Ishikawa (cell line): ENCODE data around the gene PRDM12.

ENCODE experiments used
- CREB1 ChIP-seq: IDR thresholded peaks from 2 replicates; pipeline ENCODE4 v1.6.1; 2012; ENCODE audit warnings: low read depth
- EGR1 ChIP-seq: IDR thresholded peaks from 2 replicates; pipeline ENCODE4 v1.6.1; 2012
- EP300 ChIP-seq: IDR thresholded peaks from 2 replicates; pipeline ENCODE4 v1.6.1; 2012; ENCODE audit warnings: borderline replicate concordance
- MAX ChIP-seq: IDR thresholded peaks from 2 replicates; pipeline ENCODE4 v1.6.1; 2012
- NFIC ChIP-seq: IDR thresholded peaks from 2 replicates; pipeline ENCODE4 v1.6.1; 2012
- RAD21 ChIP-seq: IDR thresholded peaks from 2 replicates; pipeline ENCODE4 v1.6.1; 2012; ENCODE audit warnings: low read depth
- TAF1 ChIP-seq: IDR thresholded peaks from 2 replicates; pipeline ENCODE4 v1.6.1; 2012; ENCODE audit warnings: low read depth, mild to moderate bottlenecking
- TEAD4 ChIP-seq: IDR thresholded peaks from 2 replicates; pipeline ENCODE4 v1.6.1; 2012
- YY1 ChIP-seq: IDR thresholded peaks from 2 replicates; pipeline ENCODE4 v1.6.1; 2012; ENCODE audit warnings: low read depth
- TF ChIP-seq, protein P1 (sequence below): IDR thresholded peaks from 2 replicates; pipeline ENCODE4 v1.6.1; 2012; ENCODE audit warnings: low read depth, mild to moderate bottlenecking
- TF ChIP-seq, protein P2 (sequence below): IDR thresholded peaks from 2 replicates; pipeline ENCODE4 v1.6.1; 2012

DNA sequence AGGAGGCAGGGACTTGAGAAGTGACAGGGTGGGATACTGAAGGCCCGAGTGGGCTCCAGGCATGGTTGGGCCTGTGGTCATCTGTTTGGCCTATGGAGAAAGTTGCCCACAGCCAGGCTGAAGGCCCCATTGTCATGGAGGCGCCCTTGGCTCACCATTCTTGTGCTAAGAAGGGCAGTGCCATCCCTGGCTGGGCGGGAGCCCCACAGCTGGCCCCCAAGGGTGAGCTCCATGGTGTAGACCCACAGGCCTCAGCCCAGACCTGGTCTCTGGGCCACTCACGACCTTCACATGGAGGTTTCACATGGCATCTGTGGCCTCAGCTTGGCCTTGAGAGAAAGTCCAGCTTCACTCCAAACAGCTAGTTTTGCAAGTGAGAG, 34.3 kb upstream of the PRDM12 start:
- TF ChIP-seq TAF1 = no peak
- TF ChIP-seq EP300 = no peak
- TF ChIP-seq, protein P1, sequence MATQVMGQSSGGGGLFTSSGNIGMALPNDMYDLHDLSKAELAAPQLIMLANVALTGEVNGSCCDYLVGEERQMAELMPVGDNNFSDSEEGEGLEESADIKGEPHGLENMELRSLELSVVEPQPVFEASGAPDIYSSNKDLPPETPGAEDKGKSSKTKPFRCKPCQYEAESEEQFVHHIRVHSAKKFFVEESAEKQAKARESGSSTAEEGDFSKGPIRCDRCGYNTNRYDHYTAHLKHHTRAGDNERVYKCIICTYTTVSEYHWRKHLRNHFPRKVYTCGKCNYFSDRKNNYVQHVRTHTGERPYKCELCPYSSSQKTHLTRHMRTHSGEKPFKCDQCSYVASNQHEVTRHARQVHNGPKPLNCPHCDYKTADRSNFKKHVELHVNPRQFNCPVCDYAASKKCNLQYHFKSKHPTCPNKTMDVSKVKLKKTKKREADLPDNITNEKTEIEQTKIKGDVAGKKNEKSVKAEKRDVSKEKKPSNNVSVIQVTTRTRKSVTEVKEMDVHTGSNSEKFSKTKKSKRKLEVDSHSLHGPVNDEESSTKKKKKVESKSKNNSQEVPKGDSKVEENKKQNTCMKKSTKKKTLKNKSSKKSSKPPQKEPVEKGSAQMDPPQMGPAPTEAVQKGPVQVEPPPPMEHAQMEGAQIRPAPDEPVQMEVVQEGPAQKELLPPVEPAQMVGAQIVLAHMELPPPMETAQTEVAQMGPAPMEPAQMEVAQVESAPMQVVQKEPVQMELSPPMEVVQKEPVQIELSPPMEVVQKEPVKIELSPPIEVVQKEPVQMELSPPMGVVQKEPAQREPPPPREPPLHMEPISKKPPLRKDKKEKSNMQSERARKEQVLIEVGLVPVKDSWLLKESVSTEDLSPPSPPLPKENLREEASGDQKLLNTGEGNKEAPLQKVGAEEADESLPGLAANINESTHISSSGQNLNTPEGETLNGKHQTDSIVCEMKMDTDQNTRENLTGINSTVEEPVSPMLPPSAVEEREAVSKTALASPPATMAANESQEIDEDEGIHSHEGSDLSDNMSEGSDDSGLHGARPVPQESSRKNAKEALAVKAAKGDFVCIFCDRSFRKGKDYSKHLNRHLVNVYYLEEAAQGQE = no peak
- no peak for TF ChIP-seq CREB1
- no peak for TF ChIP-seq NFIC
- TF ChIP-seq, protein P2, sequence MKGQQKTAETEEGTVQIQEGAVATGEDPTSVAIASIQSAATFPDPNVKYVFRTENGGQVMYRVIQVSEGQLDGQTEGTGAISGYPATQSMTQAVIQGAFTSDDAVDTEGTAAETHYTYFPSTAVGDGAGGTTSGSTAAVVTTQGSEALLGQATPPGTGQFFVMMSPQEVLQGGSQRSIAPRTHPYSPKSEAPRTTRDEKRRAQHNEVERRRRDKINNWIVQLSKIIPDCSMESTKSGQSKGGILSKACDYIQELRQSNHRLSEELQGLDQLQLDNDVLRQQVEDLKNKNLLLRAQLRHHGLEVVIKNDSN = no peak
- no peak for TF ChIP-seq RAD21
- no peak for TF ChIP-seq YY1
- TF ChIP-seq EGR1 = no peak
- TF ChIP-seq TEAD4 = no peak
- TF ChIP-seq MAX = no peak
